ENCODE measurements around the gene AHCYL2.

The AHCYL2 gene

DNA sequence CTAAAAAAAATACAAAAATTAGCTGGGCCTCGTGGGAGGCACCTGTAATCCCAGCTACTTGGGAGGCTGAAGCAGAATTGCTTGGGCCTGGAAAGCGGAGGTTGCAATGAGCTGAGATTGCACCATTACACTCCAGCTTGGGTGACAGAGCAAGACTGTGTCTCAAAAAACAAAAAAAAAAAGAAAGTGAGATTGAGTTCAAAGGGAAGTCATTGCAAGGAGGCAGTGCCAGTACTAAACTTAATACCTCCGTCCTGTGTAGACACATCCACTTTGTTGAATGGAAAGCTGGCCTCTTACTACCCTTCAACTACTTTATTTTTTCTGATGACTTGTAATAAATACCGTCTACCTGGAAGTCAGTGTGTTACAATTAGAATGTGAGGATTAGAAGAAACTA is 31.0 kb downstream of the AHCYL2 start:
- no peak overlapping the region for H3K4me3 ChIP-seq (ENCODE audit: low read length)

DNA sequence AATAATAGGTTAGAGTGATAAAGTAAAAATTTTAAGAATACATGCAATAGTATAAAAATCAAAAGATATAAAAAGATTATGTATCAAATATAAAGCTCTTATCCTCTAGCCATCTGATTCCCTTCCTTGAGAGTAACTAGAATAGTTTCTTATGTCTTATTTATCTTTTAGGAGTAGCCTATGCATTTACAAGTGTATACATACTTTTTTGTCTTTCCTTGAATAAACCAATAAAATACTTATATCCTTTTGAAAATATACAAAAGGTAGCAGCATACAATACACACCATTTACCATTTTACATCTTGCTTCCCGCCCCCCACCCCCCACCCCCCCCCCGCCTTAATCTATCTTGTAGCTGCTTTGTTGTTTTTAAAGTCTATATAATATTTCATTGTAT is 31.4 kb downstream of the AHCYL2 start:
- H3K27ac ChIP-seq (ENCODE audit: low read length) = no peak overlapping the region
- no peaks in the 10 kb centered on the region for H3K27me3 ChIP-seq (ENCODE audit: insufficient read depth, low read length)
- peaks cover 30% of the 10 kb centered on the region; the same call in 1 of the 2 replicates for H3K4me1 ChIP-seq (ENCODE audit: insufficient read depth, low read length)
- no peaks in the 10 kb centered on the region for H3K9me3 ChIP-seq (ENCODE audit: insufficient read depth, low read depth, low read length)
- H3K36me3 ChIP-seq (ENCODE audit: insufficient read depth, low read depth, low read length) = no peaks in the 10 kb centered on the region
- H3K9ac ChIP-seq (ENCODE audit: low read depth, low read length) = no peak overlapping the region
- H3K4me3 ChIP-seq (ENCODE audit: low read length) = no peak overlapping the region

More for the DNA sequence above, 31.0 kb downstream of the AHCYL2 start:
- no peaks in the 10 kb centered on the region for H3K27me3 ChIP-seq (ENCODE audit: insufficient read depth, low read length)
- H3K4me1 ChIP-seq (ENCODE audit: insufficient read depth, low read length) = peaks cover 30% of the 10 kb centered on the region; the same call in 1 of the 2 replicates
- no peak overlapping the region for H3K27ac ChIP-seq (ENCODE audit: low read length)
- no peaks in the 10 kb centered on the region for H3K36me3 ChIP-seq (ENCODE audit: insufficient read depth, low read depth, low read length)
- H3K9ac ChIP-seq (ENCODE audit: low read depth, low read length) = no peak overlapping the region
- H3K9me3 ChIP-seq (ENCODE audit: insufficient read depth, low read depth, low read length) = no peaks in the 10 kb centered on the region

DNA sequence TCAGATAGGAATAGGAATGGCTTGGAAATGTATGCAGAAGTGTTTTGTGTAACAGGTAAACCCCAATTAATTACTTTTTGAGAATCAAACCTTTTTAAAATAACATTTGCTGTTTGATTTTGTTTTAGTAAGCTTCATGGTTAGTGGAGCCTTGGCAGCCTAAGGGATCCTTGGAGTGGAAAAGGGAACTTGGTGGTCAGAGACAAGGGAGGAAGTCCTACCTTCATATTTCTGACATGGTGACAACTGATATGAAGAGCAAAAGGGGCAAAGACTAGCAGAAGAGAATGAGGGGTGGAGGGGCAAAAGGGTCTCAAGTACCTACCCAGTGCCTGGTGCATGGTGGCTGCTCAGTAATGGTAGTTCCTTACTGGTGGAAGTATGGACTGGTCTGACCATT is 32.3 kb downstream of the AHCYL2 start:
- Histone ChIP-seq H3K4me1 (ENCODE audit: insufficient read depth, low read length) (peaks cover 34% of the 10 kb centered on the region; the same call in 1 of the 2 replicates), H3K9me3 (ENCODE audit: insufficient read depth, low read depth, low read length) (no peaks in the 10 kb centered on the region), H3K36me3 (ENCODE audit: insufficient read depth, low read depth, low read length) (no peaks in the 10 kb centered on the region), H3K9ac (ENCODE audit: low read depth, low read length) (no peak overlapping the region), H3K4me3 (ENCODE audit: low read length) (peak overlapping the region; percentile 13; the same call in 1 of the 2 replicates), H3K27me3 (ENCODE audit: insufficient read depth, low read length) (no peaks in the 10 kb centered on the region), H3K27ac (ENCODE audit: low read length) (no peak overlapping the region)

DNA sequence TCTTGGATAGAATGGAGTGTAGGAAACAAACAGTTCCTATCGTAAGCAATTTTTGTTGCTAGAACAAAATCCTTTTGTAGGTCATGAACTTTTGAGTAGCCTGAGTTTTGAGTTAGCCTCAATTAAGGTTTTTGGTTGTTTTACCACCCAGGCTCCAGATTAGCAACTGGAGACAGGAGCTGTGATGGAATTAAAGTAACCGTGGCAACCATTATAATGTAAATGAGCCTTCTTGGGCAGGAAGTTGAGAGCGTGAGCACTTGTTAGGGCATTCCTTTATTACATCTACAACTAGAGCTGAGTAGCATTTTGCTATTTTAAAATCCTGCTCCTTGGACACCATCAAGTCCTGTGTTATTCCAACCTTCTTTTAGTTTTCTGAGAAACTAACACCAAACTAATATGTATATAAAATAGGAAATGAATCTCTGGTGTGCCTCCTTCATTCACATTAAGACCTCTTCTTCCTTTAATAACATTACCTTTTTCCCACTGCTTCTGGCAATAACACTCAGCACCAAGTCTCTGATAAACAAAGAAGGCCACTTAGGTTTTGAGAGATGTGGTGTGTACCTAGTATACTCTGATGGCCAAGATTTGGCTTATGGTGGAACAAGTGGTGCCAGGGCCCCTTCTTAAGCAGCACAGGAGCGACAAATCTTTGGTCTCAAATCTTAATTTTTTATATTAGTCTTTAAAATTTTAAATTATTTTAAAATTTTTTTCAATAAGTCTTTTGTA is 34.0 kb downstream of the AHCYL2 start:
- no peaks in the 10 kb centered on the region for H3K9me3 ChIP-seq (ENCODE audit: insufficient read depth, low read depth, low read length)
- peak overlapping the region; percentile 39 for H3K9ac ChIP-seq (ENCODE audit: low read depth, low read length)
- peaks cover 36% of the 10 kb centered on the region; the same call in 1 of the 2 replicates for H3K4me1 ChIP-seq (ENCODE audit: insufficient read depth, low read length)
- no peaks in the 10 kb centered on the region for H3K36me3 ChIP-seq (ENCODE audit: insufficient read depth, low read depth, low read length)
- H3K27ac ChIP-seq (ENCODE audit: low read length) = peak overlapping the region; percentile 92
- H3K4me3 ChIP-seq (ENCODE audit: low read length) = peak overlapping the region; percentile 65
- no peaks in the 10 kb centered on the region for H3K27me3 ChIP-seq (ENCODE audit: insufficient read depth, low read length)

- no peaks in the 10 kb centered on the region for H3K9me3 ChIP-seq (ENCODE audit: insufficient read depth, low read depth, low read length)
- no peaks in the 10 kb centered on the region for H3K27me3 ChIP-seq (ENCODE audit: insufficient read depth, low read length)
- H3K27ac ChIP-seq (ENCODE audit: low read length) = no peak overlapping the region
- H3K4me3 ChIP-seq (ENCODE audit: low read length) = no peak overlapping the region
- H3K9ac ChIP-seq (ENCODE audit: low read depth, low read length) = no peak overlapping the region
- H3K36me3 ChIP-seq (ENCODE audit: insufficient read depth, low read depth, low read length) = no peaks in the 10 kb centered on the region
- peaks cover 34% of the 10 kb centered on the region; the same call in 1 of the 2 replicates for H3K4me1 ChIP-seq (ENCODE audit: insufficient read depth, low read length)
Measured at GRCh38 chr7:129262324-129262723, 37.5 kb downstream of the AHCYL2 start.

DNA sequence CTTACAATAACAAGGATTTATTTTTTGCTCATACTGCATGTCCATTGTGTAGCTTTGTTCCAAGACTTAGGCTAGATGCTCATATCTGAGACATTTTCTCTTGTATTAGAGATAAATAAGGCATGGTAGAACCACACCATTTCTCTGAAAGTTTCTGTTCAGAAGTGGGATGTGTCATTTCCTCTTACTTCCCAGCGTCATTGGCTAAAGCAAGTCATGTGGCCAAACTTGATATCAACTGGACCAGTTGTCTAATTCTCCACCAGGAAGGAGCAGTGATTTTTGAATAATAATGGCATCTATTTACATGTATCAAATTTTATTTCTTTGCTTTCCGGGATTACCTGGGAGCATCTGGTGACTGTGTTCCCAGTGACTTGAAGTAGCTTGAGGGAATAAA is 38.3 kb downstream of the AHCYL2 start:
- Histone ChIP-seq H3K36me3 (ENCODE audit: insufficient read depth, low read depth, low read length) (no peaks in the 10 kb centered on the region), H3K4me3 (ENCODE audit: low read length) (no peak overlapping the region), H3K9ac (ENCODE audit: low read depth, low read length) (no peak overlapping the region), H3K9me3 (ENCODE audit: insufficient read depth, low read depth, low read length) (no peaks in the 10 kb centered on the region), H3K27me3 (ENCODE audit: insufficient read depth, low read length) (no peaks in the 10 kb centered on the region), H3K4me1 (ENCODE audit: insufficient read depth, low read length) (peaks cover 26% of the 10 kb centered on the region; the same call in 1 of the 2 replicates), H3K27ac (ENCODE audit: low read length) (no peak overlapping the region)

GRCh38 chr7:129264534-129264933 is 39.7 kb downstream of the AHCYL2 start:
- no peak overlapping the region for H3K27ac ChIP-seq (ENCODE audit: low read length)
- peaks cover 17% of the 10 kb centered on the region; the same call in 1 of the 2 replicates for H3K4me1 ChIP-seq (ENCODE audit: insufficient read depth, low read length)
- no peak overlapping the region for H3K4me3 ChIP-seq (ENCODE audit: low read length)
- H3K27me3 ChIP-seq (ENCODE audit: insufficient read depth, low read length) = no peaks in the 10 kb centered on the region
- H3K36me3 ChIP-seq (ENCODE audit: insufficient read depth, low read depth, low read length) = no peaks in the 10 kb centered on the region
- H3K9ac ChIP-seq (ENCODE audit: low read depth, low read length) = no peak overlapping the region
- no peaks in the 10 kb centered on the region for H3K9me3 ChIP-seq (ENCODE audit: insufficient read depth, low read depth, low read length)

GRCh38 chr7:129265328-129265727 is 40.5 kb downstream of the AHCYL2 start:
- Histone ChIP-seq H3K9me3 (ENCODE audit: insufficient read depth, low read depth, low read length) (no peaks in the 10 kb centered on the region), H3K27ac (ENCODE audit: low read length) (no peak overlapping the region), H3K4me1 (ENCODE audit: insufficient read depth, low read length) (peaks cover 10% of the 10 kb centered on the region; the same call in 1 of the 2 replicates), H3K4me3 (ENCODE audit: low read length) (no peak overlapping the region), H3K36me3 (ENCODE audit: insufficient read depth, low read depth, low read length) (no peaks in the 10 kb centered on the region), H3K9ac (ENCODE audit: low read depth, low read length) (no peak overlapping the region), H3K27me3 (ENCODE audit: insufficient read depth, low read length) (no peaks in the 10 kb centered on the region)

GRCh38 chr7:129266181-129266580 is 41.4 kb downstream of the AHCYL2 start:
- Histone ChIP-seq H3K9ac (ENCODE audit: low read depth, low read length) (no peak overlapping the region), H3K27me3 (ENCODE audit: insufficient read depth, low read length) (no peaks in the 10 kb centered on the region), H3K9me3 (ENCODE audit: insufficient read depth, low read depth, low read length) (no peaks in the 10 kb centered on the region), H3K4me3 (ENCODE audit: low read length) (no peak overlapping the region), H3K27ac (ENCODE audit: low read length) (no peak overlapping the region), H3K4me1 (ENCODE audit: insufficient read depth, low read length) (peaks cover 14% of the 10 kb centered on the region), H3K36me3 (ENCODE audit: insufficient read depth, low read depth, low read length) (no peaks in the 10 kb centered on the region)

- no peak overlapping the region for H3K27ac ChIP-seq (ENCODE audit: low read length)
- no peak overlapping the region for H3K4me3 ChIP-seq (ENCODE audit: low read length)
- H3K4me1 ChIP-seq (ENCODE audit: insufficient read depth, low read length) = peaks cover 8% of the 10 kb centered on the region; the same call in 1 of the 2 replicates
- H3K9ac ChIP-seq (ENCODE audit: low read depth, low read length) = no peak overlapping the region
- H3K36me3 ChIP-seq (ENCODE audit: insufficient read depth, low read depth, low read length) = peaks cover 9% of the 10 kb centered on the region; the same call in 1 of the 2 replicates
- H3K9me3 ChIP-seq (ENCODE audit: insufficient read depth, low read depth, low read length) = peaks cover 5% of the 10 kb centered on the region; the same call in 1 of the 2 replicates
- no peaks in the 10 kb centered on the region for H3K27me3 ChIP-seq (ENCODE audit: insufficient read depth, low read length)
Measured at GRCh38 chr7:129270077-129270476, 45.2 kb downstream of the AHCYL2 start.

DNA sequence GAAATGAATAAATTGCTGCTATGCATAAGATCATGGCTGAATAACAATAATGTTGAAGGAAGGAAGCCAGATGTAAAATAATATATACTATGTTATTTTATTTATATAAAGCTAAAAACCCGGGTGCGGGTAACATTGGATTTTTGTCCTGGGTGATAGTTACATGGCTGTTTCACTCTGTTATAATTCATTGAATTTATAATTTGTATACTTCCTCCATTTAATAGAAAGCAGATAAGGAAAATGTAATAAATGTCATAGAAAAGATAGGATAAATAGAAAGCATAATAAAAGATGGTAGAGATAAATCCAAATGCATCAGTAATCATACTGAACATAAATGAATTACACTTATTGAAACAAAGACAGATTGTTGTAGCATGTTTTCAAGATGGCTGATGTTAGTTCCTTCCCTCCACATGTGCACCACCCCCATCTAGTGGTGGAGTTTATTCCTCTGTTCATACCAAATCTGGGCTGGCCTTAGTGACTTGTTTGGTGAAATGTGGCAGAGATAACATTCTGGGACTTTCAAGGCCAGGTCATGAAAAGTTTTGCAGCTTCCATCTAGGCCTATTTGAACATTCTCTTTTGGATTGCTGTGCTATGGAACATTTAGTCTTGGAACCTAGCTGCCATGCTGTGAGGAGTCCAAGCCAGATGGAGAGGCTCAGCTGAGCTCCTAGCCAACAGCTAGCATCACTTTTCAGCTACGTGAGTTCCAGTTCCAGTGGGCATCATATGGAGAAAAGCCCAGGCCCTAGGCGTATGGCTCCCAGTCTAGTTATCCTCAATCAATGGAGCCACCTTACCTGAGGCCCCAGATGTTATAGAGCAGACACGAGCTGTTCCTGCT is 46.9 kb downstream of the AHCYL2 start:
- Histone ChIP-seq H3K4me1 (ENCODE audit: insufficient read depth, low read length) (peaks cover 4% of the 10 kb centered on the region; the same call in 1 of the 2 replicates), H3K9me3 (ENCODE audit: insufficient read depth, low read depth, low read length) (peaks cover 5% of the 10 kb centered on the region; the same call in 1 of the 2 replicates), H3K9ac (ENCODE audit: low read depth, low read length) (no peak overlapping the region), H3K27me3 (ENCODE audit: insufficient read depth, low read length) (no peaks in the 10 kb centered on the region), H3K27ac (ENCODE audit: low read length) (no peak overlapping the region), H3K36me3 (ENCODE audit: insufficient read depth, low read depth, low read length) (peaks cover 9% of the 10 kb centered on the region; the same call in 1 of the 2 replicates), H3K4me3 (ENCODE audit: low read length) (no peak overlapping the region)

All from iPS-20b (cell line).